ENCODE data around the gene ACBD5.
"Not testable (repeated sequence)": the region's sequence is repeated elsewhere in the genome, so short reads cannot be mapped to it uniquely, and the experiment has no call there.

ACBD5 gene

GRCh38 chr10:27241010-27241651 is 534 bp upstream of the ACBD5 start:
- no peak for DNase-seq (ENCODE audit: low spot score)

DNA sequence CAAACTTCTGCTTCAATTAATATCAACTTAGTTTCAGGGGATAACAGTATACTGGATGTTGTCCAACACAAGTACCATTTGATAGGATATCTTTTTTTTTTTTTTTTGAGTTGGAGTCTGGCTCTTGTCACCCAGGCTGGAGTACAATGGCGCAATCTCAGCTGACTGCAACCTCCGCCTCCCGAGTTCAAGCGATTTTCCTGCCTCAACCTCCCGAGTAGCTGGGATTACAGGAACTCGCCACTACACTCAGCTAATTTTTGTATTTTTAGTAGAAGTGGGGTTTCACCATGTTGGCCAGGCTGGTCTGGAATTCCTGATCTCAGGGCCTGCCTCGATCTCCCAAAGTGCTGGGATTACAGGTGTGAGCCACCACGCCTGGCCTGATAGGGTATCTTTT is 3.1 kb downstream of the ACBD5 start:
- DNase-seq (ENCODE audit: low spot score): not testable (repeated sequence)

- DNase-seq (ENCODE audit: low spot score): not testable (repeated sequence)
These were observed 3.9 kb downstream of the ACBD5 start for GRCh38 chr10:27236589-27237128.

DNA sequence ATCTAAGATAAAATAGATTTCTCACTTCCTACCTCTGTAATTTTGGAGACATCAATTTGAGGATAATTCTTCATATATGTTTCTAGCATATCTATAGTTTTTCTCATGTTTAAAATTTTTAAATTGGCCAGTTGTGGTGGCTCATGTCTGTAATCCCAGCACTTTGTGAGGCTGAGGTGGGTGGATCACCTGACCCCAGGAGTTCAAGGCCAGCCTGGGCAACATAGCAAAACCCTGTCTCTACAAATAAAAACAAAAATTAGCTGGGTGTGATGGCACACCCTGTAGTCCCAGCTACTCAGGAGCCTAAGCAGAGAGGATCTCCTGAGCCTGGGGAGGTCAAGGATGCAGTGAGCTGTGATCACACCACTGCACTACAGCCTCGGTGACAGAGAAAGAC is 4.9 kb downstream of the ACBD5 start:
- DNase-seq (ENCODE audit: low spot score): no peak

GRCh38 chr10:27230022-27230421 is 10.6 kb downstream of the ACBD5 start:
- DNase-seq (ENCODE audit: low spot score): no peak

GRCh38 chr10:27225642-27226257 is 14.8 kb downstream of the ACBD5 start:
- DNase-seq (ENCODE audit: low spot score): no peak

DNA sequence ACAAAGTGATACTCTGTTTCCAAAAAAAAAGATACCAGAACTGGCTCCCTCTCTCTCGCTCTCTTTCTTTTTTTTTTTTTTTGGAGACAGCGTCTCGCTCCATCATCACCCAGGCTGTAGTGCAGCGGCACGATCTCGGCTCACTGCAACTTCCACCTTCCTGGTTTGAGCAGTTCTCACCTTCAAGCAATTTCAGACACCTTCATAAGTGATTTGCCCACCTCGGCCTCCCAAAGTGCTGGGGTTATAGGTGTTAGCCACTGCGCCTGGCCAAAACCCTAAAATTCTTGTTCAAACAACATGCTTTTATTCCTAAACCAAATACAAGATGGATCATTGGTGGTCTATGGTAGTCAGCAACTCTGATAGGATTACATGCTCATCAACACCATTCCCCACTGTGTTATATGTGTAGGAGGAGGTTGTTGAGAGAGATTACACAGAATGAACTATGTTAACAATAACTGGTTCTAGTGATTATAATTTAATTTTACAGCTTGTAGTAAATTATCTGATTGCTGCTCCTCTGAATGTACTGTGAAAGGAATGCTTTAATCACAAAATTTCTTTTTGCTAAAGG is 15.5 kb downstream of the ACBD5 start:
- no peak for DNase-seq (ENCODE audit: low spot score)

- peak; percentile 21 for DNase-seq (ENCODE audit: low spot score)
These were observed 16.6 kb downstream of the ACBD5 start for GRCh38 chr10:27223964-27224363.

DNA sequence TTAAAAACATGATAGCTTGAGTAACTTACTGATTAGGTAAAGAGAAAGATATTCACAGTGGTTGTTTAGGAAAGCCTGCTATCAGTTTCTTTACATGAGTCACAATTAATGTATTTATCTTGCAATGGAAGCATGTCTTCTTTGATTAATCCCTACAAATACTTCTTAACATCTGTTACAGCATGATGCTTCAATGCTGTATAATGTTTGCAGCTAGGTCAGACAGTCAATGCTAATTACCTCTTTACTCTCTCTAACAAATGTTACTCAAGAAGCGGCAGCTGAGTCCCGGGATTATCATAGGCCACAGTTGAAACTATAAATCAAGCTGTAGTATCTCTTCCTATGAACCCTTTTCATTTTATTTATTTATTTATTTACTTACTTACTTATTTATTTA is 33.2 kb downstream of the ACBD5 start:
- no peak for DNase-seq (ENCODE audit: low spot score)

- no peak for DNase-seq (ENCODE audit: low spot score)
These were observed 36.8 kb downstream of the ACBD5 start for GRCh38 chr10:27203806-27204205.

DNA sequence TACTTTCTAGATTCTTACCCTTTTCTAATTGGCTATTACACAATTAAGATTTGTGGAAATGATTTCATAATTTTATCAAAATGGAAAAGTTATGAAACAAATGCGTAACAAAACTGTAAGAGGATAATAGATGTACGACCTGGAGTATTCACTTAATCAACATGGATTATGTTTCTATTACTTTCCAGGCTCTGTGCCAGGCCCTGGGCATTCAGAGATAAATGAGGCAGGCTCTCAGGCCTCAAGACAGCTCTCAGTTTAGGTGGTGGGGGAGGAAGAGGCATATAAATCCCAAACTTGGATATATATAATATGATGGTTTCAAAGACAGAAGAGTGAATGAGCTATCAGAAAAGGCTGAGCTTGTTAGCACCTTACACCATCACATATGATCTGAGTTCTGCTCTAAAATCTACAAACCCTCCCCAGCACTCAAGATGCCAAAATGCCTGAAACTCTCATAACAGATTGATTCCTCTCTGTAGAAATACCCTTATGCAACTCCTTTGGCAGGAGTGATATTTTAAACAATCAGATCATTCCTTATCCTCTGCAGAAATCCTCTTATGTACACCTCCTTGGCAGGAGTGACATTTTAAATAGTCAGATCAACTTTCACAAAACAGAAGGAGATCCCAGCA is 42.5 kb downstream of the ACBD5 start:
- no peak for DNase-seq (ENCODE audit: low spot score)

DNA sequence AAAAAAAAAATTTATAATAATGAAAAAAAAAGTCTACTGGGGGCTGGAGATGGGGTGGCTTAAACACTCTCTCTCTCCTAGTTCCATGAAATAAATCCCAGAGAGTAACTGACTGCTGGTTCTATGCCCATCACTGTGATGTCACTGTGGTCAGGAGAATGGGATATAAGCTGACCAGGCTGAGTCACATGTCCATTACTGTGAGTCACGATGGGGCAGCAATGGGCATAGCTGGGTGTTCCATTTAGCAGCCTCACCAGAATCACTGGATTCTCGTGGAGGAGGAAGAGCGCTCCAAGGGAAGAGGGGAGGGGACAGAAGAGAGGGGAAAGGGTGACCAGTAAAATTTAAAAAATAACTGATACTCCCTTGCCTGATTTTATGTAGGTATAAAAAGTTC is 48.3 kb downstream of the ACBD5 start:
- peak; percentile 76 for DNase-seq (ENCODE audit: low spot score)

DNA sequence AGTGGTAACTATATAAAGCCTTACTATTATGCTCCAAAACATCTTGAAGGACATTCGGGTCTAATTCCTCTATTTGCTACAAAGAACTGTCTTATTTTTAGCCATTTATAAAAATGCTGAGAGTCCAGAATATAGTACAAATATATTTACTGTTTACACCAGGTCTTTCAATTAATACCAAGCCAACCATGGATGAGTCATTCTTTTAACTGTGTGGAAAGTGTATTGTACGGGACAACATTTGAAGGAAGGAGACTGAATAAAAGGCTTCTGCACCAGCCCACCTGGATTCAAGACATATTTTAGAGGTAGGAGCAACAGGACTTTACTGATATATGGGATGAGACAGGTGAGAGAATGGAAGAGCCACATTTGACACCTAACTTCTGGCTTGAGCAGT is 50.1 kb downstream of the ACBD5 start:
- DNase-seq (ENCODE audit: low spot score): no peak

DNA sequence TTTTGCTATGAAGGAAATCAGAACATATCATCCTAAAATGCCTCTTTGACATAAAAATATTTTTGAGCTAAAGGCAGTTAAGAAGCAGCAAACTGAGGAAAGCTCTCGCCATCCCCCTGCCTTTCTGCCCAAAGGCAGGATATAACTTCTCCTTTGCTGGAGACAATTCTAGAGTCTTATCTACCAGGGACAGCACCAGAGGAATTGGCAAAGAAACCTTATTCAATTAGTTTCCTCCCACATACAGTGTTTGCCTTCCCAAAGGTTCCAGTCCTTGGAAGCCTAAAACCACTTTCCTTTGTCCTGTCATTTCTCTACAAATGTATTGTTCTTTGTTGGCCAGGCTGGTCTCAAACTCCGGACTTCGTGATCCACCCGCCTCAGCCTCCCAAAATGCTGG is 51.7 kb downstream of the ACBD5 start:
- DNase-seq (ENCODE audit: low spot score): no peak

- no peak for DNase-seq (ENCODE audit: low spot score)
These were observed 52.3 kb downstream of the ACBD5 start for GRCh38 chr10:27188259-27188658.

DNA sequence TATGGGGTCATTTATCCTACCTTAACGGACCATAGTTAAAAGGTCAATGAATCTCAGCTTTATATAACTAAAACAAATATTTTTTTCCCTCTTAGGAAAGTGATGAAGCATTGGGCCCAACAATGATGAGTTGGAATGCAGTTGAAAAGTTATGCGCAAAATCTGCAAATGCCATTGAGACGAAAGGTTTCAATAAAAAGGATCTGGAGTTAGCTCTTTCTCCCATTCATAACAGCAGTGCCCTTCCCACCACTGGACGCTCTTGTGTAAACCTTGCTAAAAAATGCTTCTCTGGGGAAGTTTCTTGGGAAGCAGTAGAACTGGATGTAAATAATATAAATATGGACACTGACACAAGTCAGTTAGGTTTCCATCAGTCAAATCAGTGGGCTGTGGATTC is 70.7 kb downstream of the ACBD5 start:
- no peak for DNase-seq (ENCODE audit: low spot score)

DNA sequence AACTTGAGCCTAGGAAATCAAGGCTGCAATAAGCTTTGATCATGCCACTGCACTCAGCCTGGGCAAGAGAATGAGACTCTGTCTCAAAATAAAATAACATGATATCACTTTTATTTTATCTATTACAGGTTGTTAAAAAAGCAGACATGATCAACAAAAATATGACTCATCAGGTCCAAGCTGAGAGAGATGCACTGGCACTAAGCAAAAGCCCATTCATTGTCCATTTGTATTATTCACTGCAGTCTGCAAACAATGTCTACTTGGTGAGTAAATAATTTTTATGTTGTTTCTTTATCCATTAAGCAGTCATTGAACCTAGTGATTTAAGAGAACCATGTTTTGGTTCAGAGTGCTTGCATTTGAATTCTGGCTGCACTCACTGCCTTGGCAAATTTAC is 82.2 kb downstream of the ACBD5 start:
- peak; percentile 17 for DNase-seq (ENCODE audit: low spot score)

DNA sequence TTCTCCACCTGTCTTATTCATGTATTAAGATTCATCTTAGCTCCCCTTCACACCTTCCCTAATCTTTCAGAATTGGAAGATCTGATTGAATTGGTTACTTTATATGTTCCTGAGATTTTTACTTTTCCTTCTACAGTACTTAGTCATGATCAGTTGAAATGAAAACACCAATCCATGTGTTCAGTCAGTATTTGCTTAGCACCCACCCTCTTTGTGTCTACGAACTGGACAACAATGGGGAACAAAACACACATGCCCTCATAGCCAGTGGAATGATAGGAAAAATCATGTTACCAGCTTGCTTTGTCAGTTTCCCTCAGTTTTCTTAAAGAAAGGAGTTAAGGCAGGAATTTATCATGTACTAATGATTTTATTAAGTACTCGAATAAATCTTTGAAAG is 83.4 kb downstream of the ACBD5 start:
- no peak for DNase-seq (ENCODE audit: low spot score)

GRCh38 chr10:27156566-27156965 is 84.0 kb downstream of the ACBD5 start:
- DNase-seq (ENCODE audit: low spot score): not testable (repeated sequence)

- peak; percentile 87 for DNase-seq (ENCODE audit: low spot score)
These were observed 85.4 kb downstream of the ACBD5 start, which contains the start of gene MASTL for GRCh38 chr10:27155066-27155754. MASTL (plus strand) TSS chr10:27155352; CDS start chr10:27155427, 75 bp downstream.

GRCh38 chr10:27153845-27154193 is 86.8 kb downstream of the ACBD5 start:
- DNase-seq (ENCODE audit: low spot score): peak; percentile 26

GRCh38 chr10:27153329-27153728 is 87.3 kb downstream of the ACBD5 start:
- DNase-seq (ENCODE audit: low spot score): no peak

All from kidney capillary endothelial cell (primary cell).